SH-SY5Y (cell line): ENCODE results near the gene LIPN.

Source experiments
- GATA2 ChIP-seq: IDR thresholded peaks from 2 replicates; pipeline ENCODE4 v1.6.1; 2011; ENCODE audit warnings: mild to moderate bottlenecking, low read depth, low read length
- GATA3 ChIP-seq: IDR thresholded peaks from 2 replicates; pipeline ENCODE4 v1.6.1; 2011; ENCODE audit warnings: low read depth, mild to moderate bottlenecking, low read length, moderate library complexity

GRCh38 chr10:88819290-88819689 is 59.5 kb downstream of the LIPN start:
- no peak for TF ChIP-seq GATA2
- no peak for TF ChIP-seq GATA3
